Activated naive CD8-positive, alpha-beta T cell treated with anti-CD3 and anti-CD28 coated beads, Interleukin-2, amount 50 U/mL, for 16 hours (primary cell): Measurements from ENCODE around the gene ACMSD.
"Not testable (repeated sequence)": the region's sequence is repeated elsewhere in the genome, so short reads cannot be mapped to it uniquely, and the experiment has no call there.

Source experiments
- DNase-seq: peaks from one replicate; pipeline ENCODE4 v3.0.0-alpha.2; 2020; ENCODE audit warnings: low read depth, low spot score

The ACMSD gene

GRCh38 chr2:134847582-134847981 lies 9.2 kb downstream of the ACMSD start:
- DNase-seq, result not testable (repeated sequence)

GRCh38 chr2:134852518-134852917 lies 14.1 kb downstream of the ACMSD start:
- no peak for DNase-seq

- DNase-seq, result no peak
Measured at GRCh38 chr2:134855709-134856108, 17.3 kb downstream of the ACMSD start.

- no peak for DNase-seq
Measured at GRCh38 chr2:134858245-134858644, 19.8 kb downstream of the ACMSD start.

- DNase-seq, result no peak
Measured at GRCh38 chr2:134861173-134861572, 22.8 kb downstream of the ACMSD start.

- no peak for DNase-seq
Measured at GRCh38 chr2:134862069-134862468, 23.7 kb downstream of the ACMSD start.

GRCh38 chr2:134862674-134863073 lies 24.3 kb downstream of the ACMSD start:
- DNase-seq, result no peak

- no peak for DNase-seq
Measured at GRCh38 chr2:134863446-134863845, 25.0 kb downstream of the ACMSD start.

GRCh38 chr2:134865067-134865787 lies 26.8 kb downstream of the ACMSD start:
- no peak for DNase-seq

GRCh38 chr2:134866498-134867099 lies 28.2 kb downstream of the ACMSD start:
- no peak for DNase-seq

GRCh38 chr2:134869946-134870736 lies 31.7 kb downstream of the ACMSD start:
- DNase-seq, result no peak

- DNase-seq, result no peak
Measured at GRCh38 chr2:134873152-134873551, 34.7 kb downstream of the ACMSD start.

- DNase-seq, result no peak
Measured at GRCh38 chr2:134875309-134875708, 36.9 kb downstream of the ACMSD start.

GRCh38 chr2:134882773-134883172 lies 44.4 kb downstream of the ACMSD start:
- no peak for DNase-seq

GRCh38 chr2:134883552-134884293 lies 45.3 kb downstream of the ACMSD start:
- DNase-seq, result no peak

- no peak for DNase-seq
Measured at GRCh38 chr2:134884435-134884834, 46.0 kb downstream of the ACMSD start.

GRCh38 chr2:134892282-134893035 lies 54.0 kb downstream of the ACMSD start:
- no peak for DNase-seq

- DNase-seq, result no peak
Measured at GRCh38 chr2:134897932-134898331, 59.5 kb downstream of the ACMSD start.

- no peak for DNase-seq
Measured at GRCh38 chr2:134899204-134899603, 60.8 kb downstream of the ACMSD start.

- DNase-seq, result no peak
Measured at GRCh38 chr2:134900151-134900550, 61.7 kb downstream of the ACMSD start.

GRCh38 chr2:134903701-134904100 lies 65.3 kb downstream of the ACMSD start:
- DNase-seq, result not testable (repeated sequence)
